Astrocyte (in vitro differentiated cells and primary cell): ENCODE results near the gene MFSD11.

Experiments
- EZH2 ChIP-seq: IDR thresholded peaks from 2 replicates; pipeline ENCODE4 v1.6.1; 2012; ENCODE audit warnings: mild to moderate bottlenecking, low read length, inconsistent platforms; ENCODE audit not compliant: insufficient read depth
- TF ChIP-seq, protein P1 (sequence below): IDR thresholded peaks from 2 replicates; pipeline ENCODE4 v1.5.1; 2011; ENCODE audit warnings: low read depth, mild to moderate bottlenecking, inconsistent platforms, low read length, moderate library complexity; ENCODE audit not compliant: insufficient read depth

DNA sequence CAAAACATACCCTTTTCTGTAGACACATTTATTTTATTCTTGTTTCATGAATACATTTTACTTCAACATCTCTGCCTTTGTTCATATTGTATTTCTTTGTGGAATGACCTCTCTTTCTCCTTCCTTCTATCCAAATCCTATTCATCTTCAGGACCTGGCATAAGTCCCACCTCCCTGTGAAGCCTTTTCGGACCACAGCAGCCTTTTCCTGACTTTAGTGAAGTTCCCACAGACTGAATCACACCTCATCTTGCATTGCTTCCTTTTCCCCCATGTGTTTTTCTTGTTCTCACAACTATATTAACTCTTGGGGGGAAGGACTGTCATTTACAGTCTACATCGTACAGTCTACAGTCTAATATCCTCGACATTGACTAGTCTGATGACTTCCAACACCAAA is 58.2 kb downstream of the MFSD11 start:
- TF ChIP-seq, protein P1, sequence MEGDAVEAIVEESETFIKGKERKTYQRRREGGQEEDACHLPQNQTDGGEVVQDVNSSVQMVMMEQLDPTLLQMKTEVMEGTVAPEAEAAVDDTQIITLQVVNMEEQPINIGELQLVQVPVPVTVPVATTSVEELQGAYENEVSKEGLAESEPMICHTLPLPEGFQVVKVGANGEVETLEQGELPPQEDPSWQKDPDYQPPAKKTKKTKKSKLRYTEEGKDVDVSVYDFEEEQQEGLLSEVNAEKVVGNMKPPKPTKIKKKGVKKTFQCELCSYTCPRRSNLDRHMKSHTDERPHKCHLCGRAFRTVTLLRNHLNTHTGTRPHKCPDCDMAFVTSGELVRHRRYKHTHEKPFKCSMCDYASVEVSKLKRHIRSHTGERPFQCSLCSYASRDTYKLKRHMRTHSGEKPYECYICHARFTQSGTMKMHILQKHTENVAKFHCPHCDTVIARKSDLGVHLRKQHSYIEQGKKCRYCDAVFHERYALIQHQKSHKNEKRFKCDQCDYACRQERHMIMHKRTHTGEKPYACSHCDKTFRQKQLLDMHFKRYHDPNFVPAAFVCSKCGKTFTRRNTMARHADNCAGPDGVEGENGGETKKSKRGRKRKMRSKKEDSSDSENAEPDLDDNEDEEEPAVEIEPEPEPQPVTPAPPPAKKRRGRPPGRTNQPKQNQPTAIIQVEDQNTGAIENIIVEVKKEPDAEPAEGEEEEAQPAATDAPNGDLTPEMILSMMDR = no peak
- no peak for TF ChIP-seq EZH2
